ENCODE results near the gene COPG2.
"Not testable (repeated sequence)": the region's sequence is repeated elsewhere in the genome, so short reads cannot be mapped to it uniquely, and the experiment has no call there.

Gene COPG2

GRCh38 chr7:130566168-130566897 is 102.2 kb downstream of the COPG2 start:
- H3K4me3 ChIP-seq (ENCODE audit: low read depth, low read length), result no peak overlapping the region

DNA sequence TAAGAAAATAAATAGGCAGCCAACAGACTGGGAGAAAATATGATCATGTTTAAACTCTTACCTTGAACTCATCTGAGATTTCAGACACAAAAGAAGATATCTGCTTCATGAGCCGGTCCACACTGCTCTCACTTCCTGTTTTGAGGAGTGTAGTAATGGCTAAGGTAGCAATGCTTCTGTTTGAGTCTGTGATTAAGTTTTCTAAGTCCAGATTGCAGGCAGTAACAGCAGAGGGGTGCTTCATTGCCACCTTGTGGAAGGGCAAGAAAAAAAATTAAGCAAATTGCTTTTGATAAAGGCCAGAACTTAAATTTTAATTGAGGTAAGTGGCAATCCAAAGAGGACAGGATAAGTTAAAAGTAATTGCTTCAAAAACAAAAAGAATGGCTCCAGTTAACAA is 107.6 kb downstream of the COPG2 start:
- H3K4me3 ChIP-seq (ENCODE audit: low read depth, low read length), result no peak overlapping the region

DNA sequence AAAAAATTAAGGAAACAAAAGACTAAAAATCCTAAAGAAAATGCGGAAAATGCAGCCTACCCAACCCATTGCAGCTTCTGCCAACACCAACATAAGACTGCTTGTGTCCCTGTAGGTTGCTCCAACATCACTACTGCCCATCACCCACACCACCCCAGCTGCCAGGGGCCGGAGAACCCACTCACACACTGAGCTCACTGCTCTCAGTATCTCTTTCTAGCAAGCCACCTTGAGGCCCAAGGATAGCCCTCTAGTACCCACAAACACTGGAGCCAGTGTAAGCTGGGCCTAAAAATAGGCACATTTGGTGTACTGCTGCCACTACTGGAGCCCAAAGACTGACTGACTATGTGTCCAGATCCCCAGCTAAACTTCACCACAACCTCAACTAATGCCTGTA is 109.4 kb downstream of the COPG2 start:
- H3K4me3 ChIP-seq (ENCODE audit: low read depth, low read length), result no peak overlapping the region

- H3K4me3 ChIP-seq (ENCODE audit: low read depth, low read length), result no peak overlapping the region
These were observed 114.1 kb downstream of the COPG2 start for GRCh38 chr7:130554481-130554880.

- H3K4me3 ChIP-seq (ENCODE audit: low read depth, low read length), result no peak overlapping the region
These were observed 115.0 kb downstream of the COPG2 start for GRCh38 chr7:130553398-130554029.

GRCh38 chr7:130544356-130544755 is 124.2 kb downstream of the COPG2 start:
- H3K4me3 ChIP-seq (ENCODE audit: low read depth, low read length), result no peak overlapping the region

- H3K4me3 ChIP-seq (ENCODE audit: low read depth, low read length), result no peak overlapping the region
These were observed 125.0 kb downstream of the COPG2 start for GRCh38 chr7:130543487-130544010.

- not testable (repeated sequence) for H3K4me3 ChIP-seq (ENCODE audit: low read depth, low read length)
These were observed 126.3 kb downstream of the COPG2 start for GRCh38 chr7:130542297-130542696.

GRCh38 chr7:130541287-130541686 is 127.3 kb downstream of the COPG2 start:
- H3K4me3 ChIP-seq (ENCODE audit: low read depth, low read length), result not testable (repeated sequence)

- not testable (repeated sequence) for H3K4me3 ChIP-seq (ENCODE audit: low read depth, low read length)
These were observed 130.7 kb downstream of the COPG2 start for GRCh38 chr7:130537894-130538293.

- no peak overlapping the region for H3K4me3 ChIP-seq (ENCODE audit: low read depth, low read length)
These were observed 139.1 kb downstream of the COPG2 start for GRCh38 chr7:130529417-130529816.

DNA sequence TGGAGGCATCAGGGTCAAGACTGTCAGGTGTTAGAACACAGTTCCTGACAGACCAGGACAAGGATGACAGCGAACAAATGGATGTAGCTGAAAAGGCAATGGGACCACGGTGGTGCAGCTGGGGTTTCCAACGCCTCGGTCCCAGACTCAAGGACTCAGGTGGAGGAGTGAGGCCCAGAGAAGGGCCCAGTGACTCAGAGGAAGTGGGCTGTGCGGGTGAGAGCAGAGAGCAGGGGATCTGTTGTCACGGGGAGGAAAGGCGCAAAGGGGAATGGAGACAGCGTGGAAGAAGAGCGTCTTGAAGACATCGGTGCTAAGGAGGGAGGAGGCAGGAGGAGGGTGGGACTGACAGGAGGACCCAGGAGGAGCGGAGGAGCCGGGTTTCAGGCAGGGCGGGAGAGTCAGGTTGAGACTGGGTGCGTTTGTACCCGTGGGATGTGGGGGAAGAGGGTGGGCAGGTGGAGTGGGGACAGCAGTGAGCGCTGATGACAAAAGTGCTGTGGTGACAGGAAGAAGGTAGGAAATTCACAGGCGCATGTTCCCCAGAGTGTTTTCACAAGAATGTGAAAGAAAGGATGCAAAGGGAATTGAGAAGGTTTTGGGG is 140.7 kb downstream of the COPG2 start:
- not testable (repeated sequence) for H3K4me3 ChIP-seq (ENCODE audit: low read depth, low read length)

DNA sequence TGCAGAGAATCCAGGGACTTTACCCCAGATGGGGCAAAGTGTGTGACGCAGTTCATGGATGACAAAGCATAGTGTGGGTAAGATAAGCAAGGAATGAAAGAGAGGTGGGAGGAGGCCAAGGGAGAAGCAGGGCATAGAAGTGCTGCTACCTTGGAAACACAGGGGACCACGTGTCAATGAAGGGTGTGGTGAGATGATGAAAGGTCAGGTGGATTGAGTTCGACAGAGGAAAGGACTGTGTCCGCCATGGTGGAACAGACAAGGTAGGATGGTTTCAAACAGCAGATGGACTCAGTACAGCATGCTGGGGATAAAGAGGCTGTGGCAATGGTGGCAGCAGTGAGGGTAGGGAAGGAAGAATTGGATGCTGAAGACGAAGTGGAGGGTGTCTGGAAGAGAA is 143.9 kb downstream of the COPG2 start:
- H3K4me3 ChIP-seq (ENCODE audit: low read depth, low read length), result no peak overlapping the region

DNA sequence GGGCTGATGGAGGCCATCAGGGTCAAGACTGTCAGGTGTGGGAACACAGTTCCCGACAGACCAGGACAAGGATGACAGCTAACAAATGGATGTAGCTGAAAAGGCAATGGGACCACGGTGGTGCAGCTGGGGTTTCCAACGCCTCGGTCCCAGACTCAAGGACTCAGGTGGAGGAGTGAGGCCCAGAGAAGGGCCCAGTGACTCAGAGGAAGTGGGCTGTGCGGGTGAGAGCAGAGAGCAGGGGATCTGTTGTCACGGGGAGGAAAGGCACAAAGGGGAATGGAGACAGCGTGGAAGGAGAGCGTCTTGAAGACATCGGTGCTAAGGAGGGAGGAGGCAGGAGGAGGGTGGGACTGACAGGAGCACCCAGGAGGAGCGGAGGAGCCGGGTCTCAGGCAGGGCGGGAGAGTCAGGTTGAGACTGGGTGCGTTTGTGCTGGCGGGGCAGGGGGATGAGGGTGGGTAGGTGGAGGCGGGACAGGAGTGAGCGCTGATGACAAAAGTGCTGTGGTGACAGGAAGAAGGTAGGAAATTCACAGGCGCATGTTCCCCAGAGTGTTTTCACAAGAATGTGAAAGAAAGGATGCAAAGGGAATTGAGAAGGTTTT is 144.9 kb downstream of the COPG2 start:
- H3K4me3 ChIP-seq (ENCODE audit: low read depth, low read length), result not testable (repeated sequence)

GRCh38 chr7:130521258-130521951 is 147.1 kb downstream of the COPG2 start:
- no peak overlapping the region for H3K4me3 ChIP-seq (ENCODE audit: low read depth, low read length)

- no peak overlapping the region for H3K4me3 ChIP-seq (ENCODE audit: low read depth, low read length)
These were observed 153.1 kb downstream of the COPG2 start for GRCh38 chr7:130515315-130516040.

- H3K4me3 ChIP-seq (ENCODE audit: low read depth, low read length), result no peak overlapping the region
These were observed 155.1 kb downstream of the COPG2 start for GRCh38 chr7:130513447-130513846.

DNA sequence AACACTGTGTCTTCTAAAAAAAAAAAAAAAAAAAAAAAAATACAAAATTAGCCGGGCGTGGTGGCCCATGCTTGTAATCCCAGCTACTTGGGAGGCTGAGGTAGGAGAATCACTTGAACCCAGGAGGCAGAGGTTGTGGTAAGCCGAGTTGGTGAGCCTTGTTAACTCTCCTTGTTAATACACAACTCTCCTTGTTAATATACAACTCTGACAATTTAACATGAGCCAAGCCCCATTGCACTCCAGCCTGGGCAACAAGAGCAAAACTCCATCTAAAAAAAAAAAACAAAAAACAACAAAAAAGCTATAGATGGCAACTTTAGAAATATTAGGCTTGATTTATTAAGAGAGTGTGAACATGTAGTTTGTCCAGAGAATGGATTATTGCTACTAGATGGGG is 156.5 kb downstream of the COPG2 start:
- H3K4me3 ChIP-seq (ENCODE audit: low read depth, low read length), result not testable (repeated sequence)

GRCh38 chr7:130506358-130506757 is 162.2 kb downstream of the COPG2 start:
- no peak overlapping the region for H3K4me3 ChIP-seq (ENCODE audit: low read depth, low read length)

DNA sequence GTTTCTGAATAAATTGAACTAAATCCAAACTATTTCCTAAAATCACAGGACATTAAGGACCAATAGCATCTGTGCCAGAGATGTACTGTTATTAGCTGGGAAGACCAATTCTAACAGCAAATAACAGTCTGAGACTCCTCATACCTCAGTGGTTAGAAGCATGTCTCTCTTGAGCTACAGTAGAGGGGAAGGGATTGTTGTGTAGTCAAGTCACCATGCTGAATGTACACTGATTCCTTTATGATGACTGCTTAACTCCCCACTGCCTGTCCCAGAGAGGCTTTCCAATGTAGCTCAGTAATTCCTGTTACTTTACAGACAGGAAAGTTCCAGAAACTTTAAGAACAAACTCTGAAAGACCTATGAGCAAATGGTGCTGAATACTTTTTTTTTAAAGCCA is 162.8 kb downstream of the COPG2 start:
- no peak overlapping the region for H3K4me3 ChIP-seq (ENCODE audit: low read depth, low read length)

Data from iPS-11a (cell line).